Head of caudate nucleus (tissue), 42 donors: Measurements from ENCODE around the gene STK17A.
"Not testable (repeated sequence)": the region's sequence is repeated elsewhere in the genome, so short reads cannot be mapped to it uniquely, and the experiment has no call there.

ENCODE experiments used
- DNase-seq, 42 donors: peaks; one replicate each; pipeline versions ENCODE4 v3.0.0 to v3.0.0-alpha.2; 2020 to 2021; ENCODE audit warnings: mixed read lengths in 7 of 42
- intact Hi-C: fragments of 100-400 bp; cut with DNase I; formaldehyde crosslinking; loops from one replicate; pipeline ENCODE4 v1.15.0; 2022

STK17A gene

DNA sequence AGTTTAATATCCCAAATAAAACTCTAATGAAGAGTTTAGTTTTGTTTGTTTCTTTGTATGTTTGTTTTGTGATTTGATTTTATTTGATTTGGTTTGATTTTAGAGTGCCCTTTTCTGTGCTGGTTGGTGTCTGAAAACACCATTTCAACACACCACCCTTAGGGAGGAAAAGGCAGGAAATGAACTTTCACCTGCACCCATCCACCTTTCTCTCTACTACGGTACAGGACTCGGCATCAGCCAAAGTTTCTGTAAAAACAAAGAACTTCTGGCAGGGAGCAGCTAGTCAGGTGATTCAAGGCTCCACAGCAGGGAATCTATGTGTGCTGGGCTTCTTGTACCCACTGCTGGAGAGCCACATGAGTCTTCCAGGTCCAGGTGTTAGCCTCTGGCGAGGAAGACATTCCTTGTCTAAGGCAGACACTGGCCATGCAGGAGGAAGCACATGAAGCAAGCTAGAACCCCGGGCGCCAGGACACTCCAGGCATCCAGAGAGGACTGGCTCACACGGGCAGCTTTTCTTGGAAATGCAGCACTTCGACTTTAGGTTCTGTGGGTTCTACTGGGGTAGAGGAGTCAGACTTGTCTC lies 22.1 kb upstream of the STK17A start:
- intact Hi-C loops, result no loop called here
- no peak for DNase-seq

GRCh38 chr7:43562383-43562782 lies 20.5 kb upstream of the STK17A start:
- intact Hi-C loops, result no loop called here

DNA sequence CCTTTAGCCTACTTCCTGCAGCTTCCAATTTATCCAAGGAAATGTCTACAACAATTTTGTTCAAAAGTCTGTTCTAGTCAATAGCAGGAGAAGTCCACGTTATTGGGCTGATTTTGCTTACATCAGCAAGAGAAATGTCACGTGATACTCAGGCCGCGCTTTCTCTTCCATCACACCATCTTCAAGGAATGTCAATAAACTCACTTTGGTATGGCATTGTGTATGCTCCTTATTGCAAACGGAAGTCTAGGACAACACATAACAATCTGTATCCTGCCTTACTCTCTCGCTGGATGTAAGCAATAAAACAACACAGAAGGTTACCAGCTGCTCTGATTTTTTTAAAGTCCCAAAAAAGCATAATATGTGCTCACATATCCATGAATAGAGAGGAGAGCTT lies 17.1 kb upstream of the STK17A start:
- DNase-seq, result no peak
- intact Hi-C loops, result no loop called here

More at GRCh38 chr7:43562383-43562782, 20.5 kb upstream of the STK17A start:
- no peak for DNase-seq

- DNase-seq, result no peak
- intact Hi-C loops, result no loop called here
These were observed 14.4 kb upstream of the STK17A start for GRCh38 chr7:43568529-43568928.

DNA sequence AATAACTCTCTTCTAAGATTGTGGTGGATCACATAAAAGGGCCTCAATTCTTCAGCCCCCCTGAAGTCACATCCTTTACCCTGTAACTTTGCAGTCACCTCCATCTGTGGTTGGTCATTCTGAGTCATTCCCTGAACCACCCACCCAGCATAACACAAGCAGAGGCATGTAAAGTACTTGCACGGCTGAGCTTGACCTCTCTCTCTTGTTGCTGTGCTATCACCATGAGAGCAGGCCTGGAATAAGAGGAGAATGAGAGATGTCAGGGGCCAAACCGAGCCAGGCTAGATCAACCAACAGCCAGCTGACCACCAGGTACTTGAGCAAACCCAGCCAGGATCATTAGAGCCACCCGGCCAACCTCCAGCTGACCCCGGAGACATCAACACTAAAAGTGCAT lies 13.5 kb upstream of the STK17A start:
- DNase-seq, result no peak
- intact Hi-C loops, result no loop called here

DNA sequence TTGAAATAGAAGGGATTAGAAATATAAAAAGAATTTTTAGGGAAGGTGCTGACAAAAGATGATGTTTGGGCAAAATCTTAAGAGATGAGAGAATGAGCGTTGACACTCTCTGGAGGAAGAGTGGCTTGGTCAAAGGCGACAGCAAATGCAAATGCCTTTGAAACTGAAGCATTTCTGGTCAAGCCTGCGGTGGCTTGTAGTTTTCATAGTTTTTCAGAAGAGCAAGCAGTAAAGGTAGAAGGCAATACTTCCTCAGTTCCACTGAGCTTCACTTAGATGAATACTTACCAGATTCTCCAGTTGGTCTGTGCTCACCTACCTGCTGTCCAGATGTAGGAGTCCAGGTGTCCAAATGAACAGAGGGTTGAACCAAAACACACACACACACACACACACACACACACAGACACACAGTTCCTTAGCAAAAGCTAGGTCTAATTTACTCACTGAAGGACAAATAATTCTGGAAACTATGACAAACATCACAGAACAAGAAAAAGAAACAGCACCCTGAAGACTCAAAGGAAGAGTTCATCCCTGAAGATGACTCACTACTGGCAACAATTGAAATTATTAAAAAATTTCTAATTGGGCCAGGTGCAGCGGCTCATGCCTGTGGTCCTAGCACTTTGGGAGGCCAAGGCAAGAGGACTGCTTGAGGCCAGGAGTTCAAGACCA lies 12.1 kb upstream of the STK17A start:
- DNase-seq, result no peak
- intact Hi-C loops, result no loop called here

DNA sequence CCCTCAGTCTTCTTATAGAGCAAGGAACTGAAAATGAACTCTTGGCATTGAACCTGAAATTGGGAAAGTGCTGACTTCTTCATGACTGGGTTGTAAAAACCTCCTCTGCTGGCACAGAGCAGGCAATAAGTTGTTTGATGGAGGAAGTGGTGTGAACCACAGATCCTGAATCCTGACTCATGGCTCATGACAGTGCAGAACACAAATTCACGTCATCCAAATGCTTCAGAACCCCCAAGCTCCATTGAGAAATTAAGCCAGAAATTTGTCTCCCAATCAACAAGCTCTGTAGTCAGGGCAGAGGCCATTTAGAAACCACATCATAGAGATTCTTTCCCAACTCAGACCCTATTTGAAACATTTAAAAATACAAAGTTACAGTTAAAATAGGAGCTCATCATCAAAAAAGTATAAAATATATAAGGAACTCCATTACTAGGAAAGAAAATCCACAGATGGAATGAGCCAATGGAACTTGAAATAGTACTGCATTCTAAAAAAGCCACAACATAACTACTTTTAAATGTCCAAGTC lies 10.3 kb upstream of the STK17A start:
- DNase-seq, result peak in 12 of 42 donors; percentile 8 to 46 (median 30)
- intact Hi-C loops, result no loop called here

DNA sequence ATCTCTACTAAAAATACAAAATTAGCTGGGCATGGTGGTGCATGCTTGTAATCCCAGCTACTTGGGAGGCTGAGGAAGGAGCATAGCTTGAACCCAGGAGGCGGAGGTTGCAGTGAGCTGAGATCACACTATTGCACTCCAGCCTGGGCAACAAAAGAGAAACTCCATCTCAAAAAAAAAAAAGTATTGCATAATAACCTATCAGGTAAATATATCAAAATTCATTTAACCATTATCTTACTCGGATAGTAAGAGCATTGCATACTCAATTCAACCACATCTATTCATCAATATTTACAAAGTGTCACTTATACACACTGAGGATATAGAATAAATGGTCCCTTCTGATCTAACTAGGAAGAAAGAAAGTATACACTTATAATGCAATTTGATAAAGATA lies 9.1 kb upstream of the STK17A start:
- intact Hi-C loops, result not testable (repeated sequence)

GRCh38 chr7:43575506-43575905 lies 7.4 kb upstream of the STK17A start:
- DNase-seq, result no peak
- intact Hi-C loops, result no loop called here

More for the DNA sequence above, 9.1 kb upstream of the STK17A start:
- not testable (repeated sequence) for DNase-seq

- intact Hi-C loops, result no loop called here
- DNase-seq, result no peak
These were observed 6.7 kb upstream of the STK17A start for GRCh38 chr7:43576241-43576640.

- intact Hi-C loops, result no loop called here
- no peak for DNase-seq
These were observed 5.4 kb upstream of the STK17A start for GRCh38 chr7:43577485-43577951.

DNA sequence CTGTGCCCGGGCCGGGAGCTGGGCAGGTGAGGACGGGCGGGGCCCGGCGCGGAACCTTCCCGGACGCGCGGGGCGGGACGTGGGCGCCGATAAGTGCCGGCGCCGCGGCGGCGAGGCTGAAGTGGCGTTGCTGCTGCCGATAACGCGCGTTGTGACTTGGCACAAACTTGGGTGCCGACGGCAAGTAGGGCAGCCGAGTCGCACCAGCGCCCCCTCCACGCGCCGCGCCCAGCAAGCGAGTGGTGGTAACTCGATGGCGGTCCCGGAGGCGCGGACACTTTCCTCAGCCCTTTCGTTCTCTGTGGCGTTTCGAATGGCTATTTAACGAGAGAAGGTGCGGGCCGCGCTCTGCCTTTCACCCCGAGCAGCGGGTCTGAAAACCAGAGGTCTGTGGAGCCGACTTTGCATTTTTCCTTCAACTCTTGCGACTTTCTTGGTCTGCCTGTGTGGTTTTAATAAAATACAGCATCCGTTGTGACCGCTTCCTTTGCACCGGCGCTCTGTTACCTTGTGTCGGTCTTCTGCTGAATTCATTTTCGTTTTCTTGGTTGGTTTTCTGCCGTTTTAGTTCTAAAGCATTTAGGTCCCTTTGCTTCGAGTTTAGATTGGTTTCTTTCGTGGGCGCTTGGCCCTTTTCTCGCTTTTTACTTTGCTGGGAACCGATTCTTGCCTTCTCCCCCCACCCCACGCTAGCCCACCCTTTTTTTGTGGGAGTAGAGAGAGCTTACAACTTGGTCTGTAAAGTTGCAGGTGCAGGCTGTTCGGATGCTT lies 701 bp downstream of the STK17A start:
- intact Hi-C loops, result loop anchor here (1.0 to 5.0 kb wide), 2 partner anchors 117 to 254 kb away; no protein-coding TSS in a partner anchor
- DNase-seq, result peak; percentile 45 to 86 (median 72)

GRCh38 chr7:43584195-43584586 lies 1.3 kb downstream of the STK17A start:
- intact Hi-C loops, result loop anchor here (5.0 kb wide), 1 partner anchor 253 kb away; no protein-coding TSS in a partner anchor
- peak in 4 of 42 donors; percentile 3 to 44 (median 16) for DNase-seq

- intact Hi-C loops, result loop anchor here (5.0 kb wide), 1 partner anchor 253 kb away; no protein-coding TSS in a partner anchor
- not testable (repeated sequence) for DNase-seq
These were observed 1.8 kb downstream of the STK17A start for GRCh38 chr7:43584733-43585132.

- intact Hi-C loops, result no loop called here
- no peak for DNase-seq
These were observed 2.7 kb downstream of the STK17A start for GRCh38 chr7:43585562-43585961.

GRCh38 chr7:43586251-43586900 lies 3.5 kb downstream of the STK17A start:
- intact Hi-C loops, result no loop called here
- DNase-seq, result no peak

DNA sequence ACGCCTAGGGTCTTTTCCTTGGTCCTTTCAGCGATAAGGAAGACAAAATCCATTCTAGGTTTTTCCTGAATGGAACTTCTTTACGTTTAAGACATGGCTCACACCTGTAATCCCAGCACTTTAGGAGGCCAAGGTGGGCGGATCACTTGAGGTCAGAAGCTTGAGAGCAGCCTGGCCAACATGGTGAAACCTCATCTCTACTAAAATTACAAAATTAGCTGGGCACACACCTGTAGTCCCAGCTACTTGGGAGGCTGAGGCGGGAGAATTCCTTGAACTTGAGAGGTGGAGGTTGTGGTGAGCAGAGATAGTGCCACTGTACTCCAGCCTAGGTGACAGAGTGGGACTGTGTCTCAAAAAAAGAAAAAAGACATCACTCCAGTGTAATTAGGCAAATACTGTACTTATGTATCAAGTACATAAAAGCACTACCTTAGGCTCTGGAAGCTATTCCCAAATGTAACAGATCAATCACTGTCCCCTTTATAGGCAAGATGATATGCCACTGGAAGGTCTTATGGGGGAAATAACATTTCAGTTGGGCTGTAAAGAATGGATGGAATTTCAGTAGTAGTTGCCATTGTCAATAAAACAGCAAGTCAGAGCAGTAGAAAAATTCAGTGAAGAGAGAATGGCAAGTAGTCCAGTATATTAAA lies 5.7 kb downstream of the STK17A start:
- intact Hi-C loops, result no loop called here
- DNase-seq, result no peak

- DNase-seq, result no peak
- intact Hi-C loops, result no loop called here
These were observed 6.2 kb downstream of the STK17A start for GRCh38 chr7:43589133-43589478.

- intact Hi-C loops, result no loop called here
- no peak for DNase-seq
These were observed 6.8 kb downstream of the STK17A start for GRCh38 chr7:43589728-43590127.
